GM19240 (cell line): ENCODE measurements around the gene C20orf141.
"Not testable (repeated sequence)": the region's sequence is repeated elsewhere in the genome, so short reads cannot be mapped to it uniquely, and the experiment has no call there.

Source experiments
- DNase-seq: peaks from one replicate; pipeline ENCODE4 v3.0.0; 2011; ENCODE audit warnings: low spot score; ENCODE audit not compliant: insufficient read length

The C20orf141 gene

GRCh38 chr20:2799688-2800520 lies 14.9 kb upstream of the C20orf141 start:
- DNase-seq, result no peak

DNA sequence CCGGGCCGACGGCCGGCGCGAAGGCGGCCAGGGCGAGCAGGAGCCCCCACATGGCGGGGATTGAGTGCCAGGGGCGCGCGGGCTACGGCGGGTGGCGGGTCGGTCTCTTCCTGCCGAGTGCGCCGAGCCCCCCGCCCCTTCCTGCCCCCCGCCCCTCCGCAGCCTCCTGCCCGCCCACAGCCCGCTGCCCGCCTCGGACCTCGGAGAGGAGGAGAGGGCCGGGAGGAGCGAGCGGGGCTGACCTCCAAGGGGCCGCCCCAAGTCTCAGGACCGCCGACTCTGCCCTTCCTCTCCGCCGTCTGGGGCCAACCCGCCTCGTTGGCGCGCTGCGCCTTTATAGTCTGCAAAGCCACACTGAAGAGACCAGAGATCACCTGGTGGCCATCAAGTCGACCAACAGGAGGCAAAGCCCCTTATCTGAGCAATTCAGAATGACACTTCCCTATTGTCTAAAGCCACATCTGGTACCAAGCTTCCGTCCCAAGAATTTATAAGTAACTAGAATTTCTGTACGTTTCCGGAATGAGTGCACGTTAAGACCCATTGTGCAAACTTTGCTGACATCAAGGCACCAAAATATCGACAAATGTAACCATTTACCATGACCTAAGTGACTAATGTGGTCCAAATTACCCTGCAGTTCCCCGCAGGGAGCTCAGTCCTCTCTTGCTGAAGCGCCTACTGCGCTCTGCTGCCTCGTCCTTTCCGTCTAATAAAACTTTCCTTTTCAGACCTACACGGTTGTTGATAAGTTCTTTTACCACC lies 14.1 kb upstream of the C20orf141 start, which contains the start of gene CPXM1:
Gene CPXM1 (minus strand): TSS at position 107 of the 765 bp plus-strand sequence. CDS start 55 bp downstream, at position 52.
- no peak for DNase-seq

- no peak for DNase-seq
Measured at GRCh38 chr20:2801286-2801728, 13.5 kb upstream of the C20orf141 start.

DNA sequence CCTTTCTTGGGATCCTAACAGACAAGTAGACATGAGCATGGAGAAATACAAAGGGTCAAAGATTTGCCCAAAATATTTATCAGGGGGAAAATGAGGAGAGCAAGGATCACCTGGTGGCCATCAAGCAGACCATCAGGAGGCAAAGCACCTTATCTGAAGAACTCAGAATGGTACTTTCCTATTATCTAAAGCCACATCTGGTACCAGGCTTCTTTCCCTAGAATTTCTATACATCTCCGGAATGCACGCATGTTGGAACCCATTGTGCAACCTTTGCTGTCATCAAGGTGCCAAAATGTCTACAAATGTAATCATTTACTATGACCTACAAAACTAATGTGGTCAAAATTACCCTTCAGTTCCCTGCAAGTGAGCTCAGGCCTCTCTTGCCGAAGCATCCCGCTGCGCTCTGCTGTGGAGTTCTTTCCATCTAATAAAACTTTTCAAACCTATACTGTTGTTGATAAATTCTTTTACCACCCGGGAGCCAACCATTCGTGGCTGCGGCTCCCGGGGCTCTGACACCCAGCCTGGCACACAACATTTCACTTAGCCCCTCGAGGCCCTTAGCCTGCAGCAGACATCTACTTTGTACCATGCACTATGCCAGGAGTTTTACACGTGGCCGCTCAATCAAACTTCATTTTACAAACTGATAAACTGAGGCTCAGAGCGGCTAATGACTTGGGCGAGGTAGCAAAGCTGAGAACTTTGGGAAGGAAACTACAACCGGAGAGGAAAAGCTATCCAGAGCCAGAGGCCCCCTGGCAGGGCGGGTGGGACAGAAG lies 10.6 kb upstream of the C20orf141 start:
- no peak for DNase-seq

DNA sequence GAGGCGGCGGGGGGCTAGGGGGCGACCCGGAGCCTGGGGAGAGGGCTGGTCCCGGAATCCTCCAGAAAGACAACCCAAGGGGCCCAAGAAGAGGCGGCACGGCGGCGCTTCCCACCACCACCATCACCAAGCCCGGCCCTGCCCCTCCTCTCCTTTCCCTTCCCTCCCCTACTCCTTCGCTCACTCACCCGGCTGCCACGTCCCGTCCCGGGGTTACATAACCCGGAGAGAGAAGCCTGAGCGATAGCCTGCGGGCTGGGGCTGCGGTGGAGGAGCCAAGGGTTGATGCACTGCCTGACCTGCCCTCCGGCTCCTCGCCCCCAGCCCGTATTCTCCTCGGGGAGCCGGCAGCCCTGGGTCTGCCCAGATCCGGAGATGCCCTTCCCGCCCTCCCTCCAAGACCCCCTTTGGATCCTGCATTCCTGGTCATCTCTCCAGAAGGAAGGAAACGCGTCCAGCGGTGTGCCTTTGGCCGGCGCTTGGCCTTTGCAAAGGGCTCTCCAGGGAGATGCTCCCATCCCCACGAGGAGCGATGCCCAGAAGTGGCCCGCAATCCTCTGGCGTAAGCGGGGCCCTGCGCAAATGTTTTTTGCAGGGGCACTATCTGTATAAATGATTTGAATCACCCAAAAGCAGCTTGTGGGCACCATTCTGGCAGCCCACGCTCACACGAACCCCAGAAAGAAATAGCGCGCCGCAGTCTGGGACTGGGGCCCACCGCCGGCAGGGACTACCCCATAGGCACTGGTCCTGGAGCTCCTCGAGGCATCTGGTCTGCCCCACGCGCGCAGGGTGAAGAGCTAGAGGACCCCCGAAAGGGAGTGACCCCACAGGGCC lies 9.7 kb upstream of the C20orf141 start:
- no peak for DNase-seq

DNA sequence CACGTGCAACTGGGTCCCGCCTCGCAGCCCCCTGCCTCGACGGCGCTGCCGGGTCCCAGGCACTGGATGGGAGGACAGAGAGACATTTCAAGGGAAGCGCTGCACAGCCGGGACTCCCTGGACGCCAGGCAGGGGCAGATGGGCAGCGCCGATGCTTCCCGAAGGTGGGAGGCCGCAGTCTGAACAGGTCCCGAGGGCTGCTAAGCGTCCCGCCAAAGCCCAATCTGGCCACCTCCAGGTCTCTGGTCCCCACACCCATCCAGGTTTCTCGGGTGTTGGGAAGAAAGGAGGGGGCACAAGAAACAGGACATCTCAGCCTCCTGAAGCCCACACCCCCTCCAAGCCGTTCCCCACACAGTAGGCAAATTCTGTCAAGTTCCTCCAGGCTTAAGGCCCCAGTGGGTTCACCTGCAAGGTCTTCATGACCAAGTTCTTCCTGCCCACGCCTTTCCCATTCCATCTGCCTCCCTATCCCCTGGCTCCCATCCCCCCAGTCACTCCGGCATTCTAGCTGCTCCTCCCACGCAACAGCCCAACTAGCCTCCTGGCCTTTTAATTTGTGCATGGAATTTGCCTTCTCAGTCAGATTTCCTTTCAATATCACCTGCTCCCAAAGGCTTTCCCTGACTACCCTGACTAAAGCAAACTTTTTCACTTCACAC lies 9.0 kb upstream of the C20orf141 start:
- no peak for DNase-seq

DNA sequence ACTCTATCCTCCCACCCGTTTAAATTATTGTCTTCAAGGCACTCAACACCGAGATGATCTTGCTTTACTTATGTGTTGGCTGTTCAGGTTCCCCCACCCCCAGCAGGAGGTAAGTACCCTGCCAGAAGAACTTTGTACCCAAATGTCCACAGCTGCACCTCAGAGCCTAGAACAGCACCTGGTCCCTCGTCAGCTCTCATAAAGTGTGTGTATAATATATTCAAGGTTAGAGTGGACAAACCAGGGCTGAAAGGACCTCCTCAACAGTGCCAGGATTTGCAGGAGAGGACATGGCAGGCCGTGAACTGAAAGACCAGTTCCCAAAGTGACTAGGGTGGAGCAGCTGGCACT lies 8.5 kb upstream of the C20orf141 start:
- no peak for DNase-seq

DNA sequence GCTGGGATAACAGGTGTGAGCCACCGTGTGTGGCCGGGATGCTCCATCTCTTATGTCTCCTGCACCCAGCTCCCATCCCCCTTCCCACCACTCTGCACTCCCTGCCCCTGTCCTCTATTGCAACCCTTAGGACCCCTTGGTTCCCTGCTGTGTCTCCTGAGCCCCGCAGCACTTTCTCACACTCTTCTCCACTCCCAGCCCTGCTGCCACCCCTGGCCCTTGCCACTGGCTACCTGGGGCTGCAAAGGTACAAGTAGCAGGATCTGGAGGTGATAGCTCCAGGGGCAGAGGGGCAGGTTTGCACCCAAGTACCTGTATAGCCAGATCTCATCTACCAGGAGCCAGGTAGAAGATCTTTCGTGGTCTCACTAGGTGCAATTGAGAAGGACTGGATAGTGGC lies 7.8 kb upstream of the C20orf141 start:
- DNase-seq, result no peak

- DNase-seq, result not testable (repeated sequence)
Measured at GRCh38 chr20:2807929-2808328, 6.9 kb upstream of the C20orf141 start.

GRCh38 chr20:2809690-2810089 lies 5.1 kb upstream of the C20orf141 start:
- no peak for DNase-seq

DNA sequence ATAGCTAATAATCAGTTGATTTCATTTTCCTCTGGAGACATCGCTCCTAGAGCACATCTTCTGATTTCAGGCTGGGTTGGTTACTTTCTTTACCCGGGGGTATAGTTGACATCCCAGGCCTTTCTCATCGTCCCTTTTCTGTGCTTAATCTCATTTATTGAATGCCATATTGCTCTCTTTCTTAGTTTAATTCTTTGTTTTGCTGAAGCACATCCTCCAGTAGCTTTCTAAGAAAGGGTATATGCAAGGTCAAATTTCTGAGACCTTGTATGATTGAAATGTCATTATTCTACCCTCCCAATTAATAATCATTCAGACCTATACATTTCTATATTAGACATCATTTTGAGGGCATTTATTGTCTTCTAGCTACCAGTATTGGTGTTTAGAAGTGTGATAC lies 2.6 kb upstream of the C20orf141 start:
- no peak for DNase-seq

DNA sequence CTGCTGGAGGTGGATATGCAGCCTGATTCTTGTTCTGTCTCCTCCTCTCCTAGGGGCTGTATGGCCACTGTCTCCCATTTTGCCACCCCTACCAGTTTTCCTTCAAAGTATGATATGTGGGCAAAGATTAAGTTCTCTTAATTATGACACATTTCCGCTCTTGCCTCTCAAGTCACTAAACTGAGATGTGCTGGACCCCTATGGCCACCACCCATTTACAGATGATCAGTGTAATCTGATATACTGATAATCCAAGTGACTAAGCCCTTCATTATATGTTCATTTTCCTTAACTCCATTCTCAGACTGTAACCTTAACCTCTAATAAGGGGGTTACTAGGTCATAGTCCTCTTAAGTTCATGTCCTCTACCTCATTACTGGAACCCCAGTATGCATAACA lies 711 bp upstream of the C20orf141 start:
- DNase-seq, result no peak

- DNase-seq, result no peak
Measured at GRCh38 chr20:2815242-2815900, 584 bp downstream of the C20orf141 start.

DNA sequence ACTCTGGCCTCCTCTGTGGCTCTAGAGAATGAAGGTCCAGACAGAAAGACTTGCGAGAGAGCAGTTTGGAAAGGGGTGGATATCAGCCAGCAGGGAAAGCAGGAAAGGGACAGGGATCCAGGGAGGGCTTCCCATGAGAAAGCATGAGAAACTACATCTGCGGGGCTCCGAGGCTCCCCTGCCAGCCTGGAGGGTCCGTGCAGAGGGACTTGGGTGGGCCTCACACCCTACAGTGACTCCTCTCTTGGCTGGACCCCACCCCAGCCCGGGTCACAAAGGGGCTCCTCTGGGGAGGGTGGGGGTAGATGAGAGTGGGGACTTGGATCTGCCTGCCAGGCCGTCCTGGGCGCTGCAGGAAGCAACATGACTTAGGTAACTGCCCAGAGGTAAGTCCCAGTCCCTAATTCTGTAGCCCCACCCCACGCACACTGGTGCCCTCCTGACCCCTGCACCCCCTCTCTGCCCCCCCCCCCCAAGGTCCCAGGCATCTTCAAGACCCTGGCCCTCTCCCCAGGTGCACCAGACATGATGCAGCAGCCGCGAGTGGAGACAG lies 1.3 kb downstream of the C20orf141 start, which contains the start of gene TMEM239:
Gene TMEM239 (plus strand): TSS at position 335 of the 553 bp plus-strand sequence. CDS start 191 bp downstream, at position 526.
- DNase-seq, result no peak

GRCh38 chr20:2816583-2817340 lies 2.0 kb downstream of the C20orf141 start:
- no peak for DNase-seq

DNA sequence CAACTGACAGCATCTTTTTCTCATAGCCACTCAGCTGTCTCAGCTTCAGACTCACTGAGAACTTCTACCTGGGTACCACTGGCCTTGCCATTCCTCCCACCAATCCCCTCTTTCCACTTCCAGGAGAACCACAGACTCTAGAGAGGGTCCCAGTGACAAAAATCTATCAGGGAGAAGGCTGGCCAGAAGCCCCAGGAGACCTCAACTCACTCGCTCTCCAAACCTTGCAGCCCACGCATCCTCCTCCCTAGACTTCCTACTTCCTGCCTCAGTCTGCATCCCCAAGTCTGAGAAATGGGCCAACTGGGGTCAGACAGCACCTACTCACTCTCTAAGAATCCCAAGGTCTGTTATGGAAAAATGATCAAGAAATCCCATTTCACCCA lies 2.5 kb downstream of the C20orf141 start:
- DNase-seq, result no peak

DNA sequence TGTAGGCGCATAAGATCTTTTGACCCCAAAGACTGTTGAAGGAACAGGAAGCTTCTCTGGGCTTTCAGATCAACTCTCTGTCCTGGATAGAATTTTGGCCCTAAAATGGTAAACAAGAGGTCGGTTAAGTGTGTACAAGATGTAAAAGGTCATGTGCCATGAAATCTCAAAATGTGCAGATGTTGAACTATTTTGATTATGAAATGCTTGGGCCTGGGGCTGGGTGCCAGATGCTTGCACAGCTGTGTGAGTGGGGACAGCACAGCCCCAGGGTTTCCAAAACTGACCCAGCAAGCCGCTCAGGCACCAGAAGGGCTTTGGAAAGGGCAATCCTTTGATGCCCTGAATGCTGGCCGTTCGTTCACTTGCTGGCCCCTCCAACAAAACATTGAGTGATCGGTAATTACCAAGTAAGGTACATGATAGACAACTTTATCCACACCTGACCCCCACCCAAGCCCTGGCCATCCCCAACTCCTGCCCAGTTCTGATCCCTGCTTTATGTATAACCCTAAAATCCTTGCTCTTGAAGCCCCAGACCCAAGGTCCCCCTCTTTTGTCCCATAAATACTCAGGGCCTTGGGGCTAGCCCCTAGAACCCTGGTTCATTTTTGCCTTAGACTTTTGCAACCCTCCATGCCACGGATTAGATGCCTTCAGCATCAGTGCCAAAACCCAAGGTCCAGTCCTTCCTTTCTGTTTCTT lies 3.3 kb downstream of the C20orf141 start:
- no peak for DNase-seq
